HEK293T (cell line): ENCODE measurements around the gene PRDM9.

Source experiments
- ARNT ChIP-seq: fragments of 450-650 bp; IDR thresholded peaks from 2 replicates; pipeline ENCODE4 v1.6.1; 2017; ENCODE audit warnings: mild to moderate bottlenecking
- BHLHE40 ChIP-seq: fragments of 450-650 bp; IDR thresholded peaks from 2 replicates; pipeline ENCODE4 v1.6.1; 2016; ENCODE audit warnings: mild to moderate bottlenecking, moderate library complexity, borderline replicate concordance
- ELF4 ChIP-seq: fragments of 450-650 bp; IDR thresholded peaks from 2 replicates; pipeline ENCODE4 v1.6.1; 2017; ENCODE audit warnings: antibody characterized with exemption
- FOXA1 ChIP-seq: fragments of 450-650 bp; IDR thresholded peaks from 2 replicates; pipeline ENCODE4 v1.6.1; 2016; ENCODE audit warnings: mild to moderate bottlenecking
- FOXM1 ChIP-seq: fragments of 450-650 bp; IDR thresholded peaks from 2 replicates; pipeline ENCODE4 v1.6.1; 2017; ENCODE audit warnings: mild to moderate bottlenecking, borderline replicate concordance
- L3MBTL2 ChIP-seq: fragments of 450-650 bp; conservative IDR thresholded peaks from 2 replicates; pipeline ENCODE4 v1.6.1; 2016; ENCODE audit warnings: mild to moderate bottlenecking
- LEF1 ChIP-seq: fragments of 450-650 bp; IDR thresholded peaks from 2 replicates; pipeline ENCODE4 v1.6.1; 2017; ENCODE audit warnings: mild to moderate bottlenecking, borderline replicate concordance
- NFRKB ChIP-seq: fragments of 450-650 bp; IDR thresholded peaks from 2 replicates; pipeline ENCODE4 v1.6.1; 2016; ENCODE audit warnings: mild to moderate bottlenecking, moderate library complexity
- PKNOX1 ChIP-seq: fragments of 450-650 bp; IDR thresholded peaks from 2 replicates; pipeline ENCODE4 v1.6.1; 2016
- SP1 ChIP-seq: fragments of 450-650 bp; IDR thresholded peaks from 2 replicates; pipeline ENCODE4 v1.6.1; 2017
- SUZ12 ChIP-seq: fragments of 450-650 bp; IDR thresholded peaks from 2 replicates; pipeline ENCODE4 v1.6.1; 2016; ENCODE audit warnings: mild to moderate bottlenecking
- TARDBP ChIP-seq: fragments of 450-650 bp; IDR thresholded peaks from 2 replicates; pipeline ENCODE4 v1.6.1; 2016

- TF ChIP-seq BHLHE40 (no peak), SUZ12 (no peak), SP1 (no peak), FOXA1 (no peak), ELF4 (no peak), FOXM1 (no peak), TARDBP (no peak), PKNOX1 (peak; percentile 98), LEF1 (no peak), ARNT (no peak), NFRKB (no peak), L3MBTL2 (peak; percentile 54; the same call in 1 of the 2 replicates)
These were observed at the start of gene PRDM9 for GRCh38 chr5:23507278-23507685.
